Neural progenitor cell (in vitro differentiated cells): ENCODE measurements around the gene GPR156. TPM values are rescaled to one million over a fixed set of nuclear protein-coding genes. Genes with fewer than 3 reads are reported as not detected.

Experiments used
- DNase-seq: peaks from one replicate; pipeline ENCODE4 v3.0.0-alpha.2; 2016; ENCODE audit warnings: low spot score
- H2AFZ ChIP-seq: fragments of 200-600 bp; sonication (generic); replicated peaks from 2 replicates; pipeline ENCODE4 v1.6.1; 2016; ENCODE audit warnings: antibody characterized with exemption
- H3F3A ChIP-seq: fragments of 200-600 bp; sonication (generic); 2 replicates; pipeline ENCODE4 v1.6.1; 2016; ENCODE audit warnings: antibody characterized with exemption, low read depth
- H3K27ac ChIP-seq: fragments of 200-600 bp; sonication (generic); 2 replicates; pipeline ENCODE4 v1.5.1; 2016; ENCODE audit warnings: mild to moderate bottlenecking
- H3K27me3 ChIP-seq: fragments of 200-600 bp; sonication (generic); 2 replicates; pipeline ENCODE4 v1.6.1; 2016; ENCODE audit warnings: mild to moderate bottlenecking, moderate library complexity
- H3K36me3 ChIP-seq: fragments of 200-600 bp; sonication (generic); 2 replicates; pipeline ENCODE4 v1.5.1; 2016
- H3K4me1 ChIP-seq: fragments of 200-600 bp; sonication (generic); 2 replicates; pipeline ENCODE4 v1.6.1; 2016; ENCODE audit warnings: mixed run types
- H3K4me2 ChIP-seq: fragments of 200-600 bp; sonication (generic); 2 replicates; pipeline ENCODE4 v1.6.1; 2016
- H3K4me3 ChIP-seq: fragments of 200-600 bp; sonication (generic); 2 replicates; pipeline ENCODE4 v1.5.1; 2016
- H3K79me2 ChIP-seq: fragments of 200-600 bp; sonication (generic); 2 replicates; pipeline ENCODE4 v1.6.1; 2016; ENCODE audit warnings: low read depth
- H3K9ac ChIP-seq: fragments of 200-600 bp; sonication (generic); 2 replicates; pipeline ENCODE4 v1.6.1; 2016
- H3K9me3 ChIP-seq: fragments of 200-600 bp; sonication (generic); 2 replicates; pipeline ENCODE4 v1.5.1; 2016; ENCODE audit warnings: low read depth
- H4K20me1 ChIP-seq: fragments of 200-600 bp; sonication (generic); 2 replicates; pipeline ENCODE4 v1.6.1; 2016; ENCODE audit warnings: low read depth
- H3K27ac Mint-ChIP-seq: 3 replicates; pipeline ENCODE4 v1.8.0; 2021; ENCODE audit warnings: mixed read lengths
- H3K27me3 Mint-ChIP-seq: 2 replicates; pipeline ENCODE4 v1.8.0; 2022; ENCODE audit warnings: low read depth, mild to moderate bottlenecking, inconsistent platforms, moderate library complexity, mixed read lengths; ENCODE audit not compliant: insufficient read depth
- H3K36me3 Mint-ChIP-seq: 3 replicates; pipeline ENCODE4 v1.8.0; 2021; ENCODE audit warnings: mixed read lengths
- H3K4me1 Mint-ChIP-seq: 3 replicates; pipeline ENCODE4 v1.8.0; 2021; ENCODE audit warnings: mixed read lengths
- H3K4me3 Mint-ChIP-seq: 3 replicates; pipeline ENCODE4 v1.8.0; 2021; ENCODE audit warnings: mild to moderate bottlenecking, moderate library complexity, mixed read lengths
- H3K9me3 Mint-ChIP-seq: 3 replicates; pipeline ENCODE4 v1.8.0; 2020; ENCODE audit warnings: mixed read lengths
- EZH2 ChIP-seq: fragments of 200-600 bp; sonication (generic); IDR thresholded peaks from 2 replicates; pipeline ENCODE4 v1.6.1; 2017; ENCODE audit warnings: antibody characterized with exemption, mild to moderate bottlenecking, moderate library complexity
- EZH2phosphoT487 ChIP-seq: fragments of 200-600 bp; sonication (generic); IDR thresholded peaks from 2 replicates; pipeline ENCODE4 v1.6.1; 2017; ENCODE audit warnings: antibody characterized with exemption
- total RNA-seq: library from RNA; depleted of rRNA; stranded (reverse); fragments of >200 nt; gene quantifications from 2 replicates; pipeline ENCODE4 v1.2.3, GENCODE V29; 2015; ENCODE audit warnings: low replicate concordance
- TF ChIP-seq, protein P1 (sequence below): fragments of 200-600 bp; sonication (generic); IDR thresholded peaks from 2 replicates; pipeline ENCODE4 v1.5.1; 2017; ENCODE audit warnings: antibody characterized with exemption, mild to moderate bottlenecking

The GPR156 gene
- total RNA-seq, 1 donor from 2014 or later: 2.2 TPM

DNA sequence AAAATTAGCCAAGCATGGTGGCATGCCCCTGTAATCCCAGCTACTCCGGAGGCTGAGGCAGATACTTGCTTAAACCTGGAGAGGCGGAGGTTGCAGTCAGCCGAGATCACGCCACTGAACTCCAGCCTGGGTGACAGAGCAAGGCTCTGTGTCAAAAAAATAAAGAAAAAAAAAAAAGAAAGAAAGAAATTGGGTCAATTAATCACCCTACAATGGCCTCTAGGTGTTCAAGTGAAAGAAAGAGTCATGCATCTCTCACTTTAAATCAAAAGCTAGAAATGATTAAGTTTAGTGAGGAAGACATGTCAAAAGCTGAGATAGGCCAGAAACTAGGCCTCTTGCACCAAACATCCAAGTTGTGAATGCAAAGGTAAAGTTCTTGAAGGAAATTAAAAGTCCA is 145.9 kb downstream of the GPR156 start:
- no peaks in the 10 kb centered on the region for H3K36me3 Mint-ChIP-seq
- Histone ChIP-seq H3K4me1 (no peaks in the 10 kb centered on the region), H3K79me2 (no peaks in the 10 kb centered on the region), H3K27me3 (no peaks in the 10 kb centered on the region), H2AFZ (no peak overlapping the region), H3K9ac (no peak overlapping the region), H3K36me3 (no peaks in the 10 kb centered on the region), H3K27ac (no peak overlapping the region), H3K9me3 (no peaks in the 10 kb centered on the region), H3F3A (no peaks in the 10 kb centered on the region), H3K4me3 (no peak overlapping the region), H4K20me1 (no peaks in the 10 kb centered on the region), H3K4me2 (no peak overlapping the region)
- H3K27me3 Mint-ChIP-seq: peaks cover 5% of the 10 kb centered on the region
- H3K9me3 Mint-ChIP-seq: no peaks in the 10 kb centered on the region
- TF ChIP-seq, protein P1, sequence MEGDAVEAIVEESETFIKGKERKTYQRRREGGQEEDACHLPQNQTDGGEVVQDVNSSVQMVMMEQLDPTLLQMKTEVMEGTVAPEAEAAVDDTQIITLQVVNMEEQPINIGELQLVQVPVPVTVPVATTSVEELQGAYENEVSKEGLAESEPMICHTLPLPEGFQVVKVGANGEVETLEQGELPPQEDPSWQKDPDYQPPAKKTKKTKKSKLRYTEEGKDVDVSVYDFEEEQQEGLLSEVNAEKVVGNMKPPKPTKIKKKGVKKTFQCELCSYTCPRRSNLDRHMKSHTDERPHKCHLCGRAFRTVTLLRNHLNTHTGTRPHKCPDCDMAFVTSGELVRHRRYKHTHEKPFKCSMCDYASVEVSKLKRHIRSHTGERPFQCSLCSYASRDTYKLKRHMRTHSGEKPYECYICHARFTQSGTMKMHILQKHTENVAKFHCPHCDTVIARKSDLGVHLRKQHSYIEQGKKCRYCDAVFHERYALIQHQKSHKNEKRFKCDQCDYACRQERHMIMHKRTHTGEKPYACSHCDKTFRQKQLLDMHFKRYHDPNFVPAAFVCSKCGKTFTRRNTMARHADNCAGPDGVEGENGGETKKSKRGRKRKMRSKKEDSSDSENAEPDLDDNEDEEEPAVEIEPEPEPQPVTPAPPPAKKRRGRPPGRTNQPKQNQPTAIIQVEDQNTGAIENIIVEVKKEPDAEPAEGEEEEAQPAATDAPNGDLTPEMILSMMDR: no peak
- no peak for TF ChIP-seq EZH2phosphoT487
- no peak for TF ChIP-seq EZH2
- H3K4me3 Mint-ChIP-seq: no peak overlapping the region
- no peak overlapping the region for H3K27ac Mint-ChIP-seq
- H3K4me1 Mint-ChIP-seq: no peaks in the 10 kb centered on the region
- no peak for DNase-seq

DNA sequence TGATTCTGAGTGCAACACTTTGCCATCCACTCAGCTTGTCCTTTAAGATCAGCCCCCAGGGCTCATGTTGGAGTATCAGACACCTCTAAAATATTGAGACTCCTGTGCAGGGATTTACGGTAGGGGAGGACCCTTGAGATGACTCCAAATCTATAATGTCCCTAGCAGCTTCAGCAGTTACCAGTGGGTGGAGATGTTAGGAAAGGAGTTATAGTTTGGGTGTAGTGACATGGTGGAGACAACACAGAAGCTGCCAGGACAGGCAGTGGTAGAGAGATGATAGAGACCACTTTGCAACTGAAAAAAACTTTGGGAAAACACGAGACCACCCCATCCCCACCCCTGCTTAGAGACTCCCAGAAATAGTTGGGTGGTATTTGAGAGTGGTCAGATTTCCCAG is 147.5 kb downstream of the GPR156 start:
- no peaks in the 10 kb centered on the region for H3K79me2 ChIP-seq
- H3K27me3 ChIP-seq: no peaks in the 10 kb centered on the region
- H3K4me2 ChIP-seq: no peak overlapping the region
- H3K9ac ChIP-seq: no peak overlapping the region
- no peaks in the 10 kb centered on the region for H4K20me1 ChIP-seq
- H3K4me1 Mint-ChIP-seq: no peaks in the 10 kb centered on the region
- H3K4me1 ChIP-seq: no peaks in the 10 kb centered on the region
- DNase-seq: no peak
- no peaks in the 10 kb centered on the region for H3K9me3 ChIP-seq
- H3K27ac Mint-ChIP-seq: no peak overlapping the region
- no peaks in the 10 kb centered on the region for H3K36me3 ChIP-seq
- H3K27ac ChIP-seq: no peak overlapping the region
- no peaks in the 10 kb centered on the region for H3F3A ChIP-seq
- H3K4me3 ChIP-seq: no peak overlapping the region
- no peaks in the 10 kb centered on the region for H3K36me3 Mint-ChIP-seq
- H3K9me3 Mint-ChIP-seq: no peaks in the 10 kb centered on the region
- H3K4me3 Mint-ChIP-seq: no peak overlapping the region
- TF ChIP-seq, protein P1: no peak
- TF ChIP-seq EZH2phosphoT487 (no peak), EZH2 (no peak)
- no peak overlapping the region for H2AFZ ChIP-seq
- H3K27me3 Mint-ChIP-seq: peaks cover 5% of the 10 kb centered on the region

DNA sequence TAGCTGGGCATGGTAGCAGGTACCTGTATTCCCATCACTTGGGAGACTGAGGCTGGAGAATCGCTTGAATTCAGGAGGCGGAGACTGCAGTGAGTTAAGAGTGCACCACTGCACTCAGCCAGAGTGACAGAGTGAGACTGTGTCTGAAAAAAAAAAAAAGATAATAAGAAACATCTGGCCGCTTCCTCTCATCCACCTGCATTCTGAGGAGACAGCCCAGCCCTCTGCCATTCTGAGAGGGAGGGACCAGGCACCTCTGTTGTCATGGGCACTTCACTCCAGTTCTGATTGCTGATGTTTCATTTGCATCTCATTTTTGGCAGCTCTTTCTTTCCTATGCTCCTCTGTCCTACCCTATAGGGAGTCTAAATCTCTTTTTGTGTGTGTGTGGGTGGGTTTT is 154.4 kb downstream of the GPR156 start:
- no peaks in the 10 kb centered on the region for H3K36me3 Mint-ChIP-seq

More for the DNA sequence above, 154.4 kb downstream of the GPR156 start:
- no peak for DNase-seq
- Histone ChIP-seq H3F3A (no peaks in the 10 kb centered on the region), H3K36me3 (no peaks in the 10 kb centered on the region), H3K4me2 (no peak overlapping the region), H3K4me1 (no peaks in the 10 kb centered on the region), H2AFZ (no peak overlapping the region), H4K20me1 (no peaks in the 10 kb centered on the region), H3K79me2 (no peaks in the 10 kb centered on the region), H3K27ac (no peak overlapping the region), H3K4me3 (no peak overlapping the region), H3K9ac (no peak overlapping the region), H3K27me3 (no peaks in the 10 kb centered on the region), H3K9me3 (no peaks in the 10 kb centered on the region)
- no peaks in the 10 kb centered on the region for H3K9me3 Mint-ChIP-seq
- H3K27me3 Mint-ChIP-seq: peaks cover 2% of the 10 kb centered on the region
- peaks cover 3% of the 10 kb centered on the region for H3K4me1 Mint-ChIP-seq
- no peak for TF ChIP-seq EZH2phosphoT487
- TF ChIP-seq, protein P1: no peak
- no peak for TF ChIP-seq EZH2
- H3K4me3 Mint-ChIP-seq: no peak overlapping the region
- no peak overlapping the region for H3K27ac Mint-ChIP-seq
